ENCODE data around the gene LZTR1.
"Not testable (repeated sequence)": the region's sequence is repeated elsewhere in the genome, so short reads cannot be mapped to it uniquely, and the experiment has no call there.

LZTR1 gene

DNA sequence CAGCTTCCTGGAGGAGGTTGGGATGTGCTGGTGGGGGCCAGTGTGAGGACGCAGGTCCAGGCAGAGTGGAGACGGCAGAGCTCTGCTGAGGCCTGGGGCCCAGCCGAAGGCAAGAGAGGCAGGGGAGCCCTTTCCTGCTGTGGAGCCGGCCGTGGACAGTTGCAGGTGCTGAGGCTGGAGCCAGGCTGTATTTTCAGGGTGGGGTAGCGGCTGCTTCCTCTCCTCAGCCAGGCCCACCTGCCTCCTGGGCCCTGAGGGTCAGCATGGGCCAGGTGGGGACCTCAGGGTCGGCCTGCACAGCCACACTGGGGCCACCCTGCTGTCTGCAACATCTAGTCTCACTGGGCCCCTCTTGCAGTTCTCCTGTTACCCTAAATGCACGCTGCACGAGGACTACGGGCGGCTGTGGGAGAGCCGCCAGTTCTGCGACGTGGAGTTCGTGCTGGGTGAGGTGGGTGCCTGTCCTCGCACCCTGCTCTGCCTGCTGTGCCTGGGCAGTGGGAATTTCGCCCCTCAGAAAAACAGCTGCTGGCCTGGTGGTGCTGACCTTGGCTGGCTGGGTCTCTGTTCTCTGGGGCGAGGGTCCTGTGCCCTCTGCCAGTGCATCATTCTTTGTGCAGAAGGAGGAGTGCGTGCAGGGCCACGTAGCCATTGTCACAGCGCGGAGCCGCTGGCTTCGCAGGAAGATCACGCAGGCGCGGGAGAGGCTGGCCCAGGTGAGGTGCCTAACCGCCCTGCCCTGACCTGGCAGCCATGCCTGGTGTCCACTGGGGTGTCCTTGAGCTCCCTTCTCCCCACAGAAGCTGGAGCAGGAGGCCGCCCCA lies 11.4 kb downstream of the LZTR1 start:
- DNase-seq (ENCODE audit: low read depth, low spot score) = no peak
- no peak overlapping the region for H3K27ac ChIP-seq

DNA sequence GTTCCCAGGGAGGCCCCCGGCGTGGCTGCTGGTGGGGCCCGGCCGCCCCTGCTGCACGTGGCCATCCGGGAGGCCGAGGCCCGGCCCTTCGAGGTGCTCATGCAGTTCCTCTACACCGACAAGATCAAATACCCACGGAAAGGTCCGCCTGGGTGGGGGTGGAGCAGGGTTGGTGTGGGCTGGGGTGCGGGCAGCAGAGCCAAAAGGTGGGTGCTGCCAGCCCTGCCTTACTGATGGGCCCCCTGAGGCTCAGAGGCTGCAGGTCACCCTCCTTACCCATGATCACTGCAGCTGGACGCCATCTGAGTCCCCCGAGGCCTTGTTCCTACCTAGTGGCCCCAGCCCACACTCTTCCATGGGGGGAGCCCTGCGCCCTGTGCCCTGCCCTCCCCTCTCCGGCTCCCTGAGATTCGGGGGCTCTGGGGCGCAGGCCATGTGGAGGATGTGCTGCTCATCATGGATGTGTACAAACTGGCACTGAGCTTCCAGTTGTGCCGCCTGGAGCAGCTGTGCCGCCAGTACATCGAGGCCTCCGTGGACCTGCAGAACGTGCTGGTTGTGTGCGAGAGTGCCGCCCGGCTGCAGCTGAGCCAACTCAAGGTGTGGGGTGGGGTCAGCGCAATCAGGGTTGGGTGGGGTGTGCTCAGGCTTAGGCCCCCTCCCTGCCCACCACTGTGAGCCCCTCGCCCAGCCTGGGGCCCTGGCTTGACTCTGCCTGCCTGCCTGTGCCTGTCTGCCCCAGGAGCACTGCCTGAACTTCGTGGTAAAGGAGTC lies 12.2 kb downstream of the LZTR1 start:
- DNase-seq (ENCODE audit: low read depth, low spot score) = no peak
- no peak overlapping the region for H3K27ac ChIP-seq

DNA sequence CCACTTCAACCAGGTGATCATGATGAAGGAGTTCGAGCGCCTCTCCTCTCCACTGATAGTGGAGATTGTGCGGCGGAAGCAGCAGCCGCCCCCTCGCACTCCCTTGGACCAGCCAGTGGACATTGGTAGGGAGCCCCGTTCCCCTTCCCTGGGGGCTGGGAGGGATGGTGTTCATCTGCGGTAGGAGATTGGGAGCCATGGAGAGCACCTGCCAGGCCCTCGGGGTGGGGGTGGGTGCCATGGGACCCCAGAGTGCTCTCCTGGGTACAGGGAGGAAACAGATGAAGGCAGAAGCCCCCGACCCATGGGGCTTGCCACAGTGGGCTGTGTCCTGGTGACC lies 12.8 kb downstream of the LZTR1 start:
- no peak for DNase-seq (ENCODE audit: low read depth, low spot score)
- no peak overlapping the region for H3K27ac ChIP-seq

DNA sequence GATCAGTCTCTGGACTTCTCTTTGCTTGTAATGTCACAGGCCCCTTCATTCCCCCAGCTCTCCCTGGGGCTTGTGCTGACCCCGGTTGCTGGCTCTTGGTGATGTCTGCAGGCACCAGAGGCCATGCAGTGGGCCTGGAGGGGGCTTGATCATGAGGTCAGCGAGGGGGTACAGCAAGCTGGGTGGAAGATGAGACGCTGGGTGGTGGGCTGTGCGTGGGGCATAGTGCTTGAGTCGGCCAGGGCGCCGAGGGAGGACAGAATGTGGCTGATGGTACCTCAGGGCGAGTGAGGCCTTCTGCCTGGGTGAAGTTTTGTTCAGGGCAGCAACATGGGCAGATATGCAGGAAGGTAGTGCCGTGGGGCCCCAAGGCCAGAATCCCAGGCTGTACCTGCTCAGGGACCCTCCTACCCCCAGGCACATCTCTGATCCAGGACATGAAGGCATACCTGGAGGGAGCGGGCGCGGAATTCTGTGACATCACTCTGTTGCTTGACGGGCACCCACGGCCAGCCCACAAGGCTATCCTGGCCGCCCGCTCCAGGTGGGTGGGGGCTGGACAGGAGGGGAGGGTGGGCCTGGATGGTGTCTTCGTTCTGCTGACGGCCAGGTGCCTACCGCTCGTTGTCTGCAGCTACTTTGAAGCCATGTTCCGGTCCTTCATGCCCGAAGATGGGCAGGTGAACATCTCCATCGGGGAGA lies 13.4 kb downstream of the LZTR1 start:
- no peak overlapping the region for H3K27ac ChIP-seq
- no peak for DNase-seq (ENCODE audit: low read depth, low spot score)

DNA sequence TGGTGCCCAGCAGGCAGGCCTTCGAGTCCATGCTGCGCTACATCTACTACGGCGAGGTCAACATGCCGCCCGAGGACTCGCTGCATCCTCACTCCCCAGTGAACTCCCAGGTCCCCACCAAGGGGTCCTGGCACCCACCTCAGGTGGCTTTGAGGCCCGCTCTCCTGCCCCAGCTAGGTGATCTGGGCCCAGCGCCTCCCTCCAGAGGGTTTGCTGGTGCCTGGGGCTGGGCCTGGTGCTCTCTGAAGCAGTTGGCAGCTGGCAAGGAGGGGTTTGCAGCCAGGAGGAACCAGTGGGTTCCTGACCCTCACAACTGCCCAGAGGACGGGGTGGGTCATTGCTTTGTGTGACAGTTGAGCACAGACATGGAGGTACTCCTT lies 13.9 kb downstream of the LZTR1 start:
- DNase-seq (ENCODE audit: low read depth, low spot score) = no peak
- H3K27ac ChIP-seq = no peak overlapping the region

DNA sequence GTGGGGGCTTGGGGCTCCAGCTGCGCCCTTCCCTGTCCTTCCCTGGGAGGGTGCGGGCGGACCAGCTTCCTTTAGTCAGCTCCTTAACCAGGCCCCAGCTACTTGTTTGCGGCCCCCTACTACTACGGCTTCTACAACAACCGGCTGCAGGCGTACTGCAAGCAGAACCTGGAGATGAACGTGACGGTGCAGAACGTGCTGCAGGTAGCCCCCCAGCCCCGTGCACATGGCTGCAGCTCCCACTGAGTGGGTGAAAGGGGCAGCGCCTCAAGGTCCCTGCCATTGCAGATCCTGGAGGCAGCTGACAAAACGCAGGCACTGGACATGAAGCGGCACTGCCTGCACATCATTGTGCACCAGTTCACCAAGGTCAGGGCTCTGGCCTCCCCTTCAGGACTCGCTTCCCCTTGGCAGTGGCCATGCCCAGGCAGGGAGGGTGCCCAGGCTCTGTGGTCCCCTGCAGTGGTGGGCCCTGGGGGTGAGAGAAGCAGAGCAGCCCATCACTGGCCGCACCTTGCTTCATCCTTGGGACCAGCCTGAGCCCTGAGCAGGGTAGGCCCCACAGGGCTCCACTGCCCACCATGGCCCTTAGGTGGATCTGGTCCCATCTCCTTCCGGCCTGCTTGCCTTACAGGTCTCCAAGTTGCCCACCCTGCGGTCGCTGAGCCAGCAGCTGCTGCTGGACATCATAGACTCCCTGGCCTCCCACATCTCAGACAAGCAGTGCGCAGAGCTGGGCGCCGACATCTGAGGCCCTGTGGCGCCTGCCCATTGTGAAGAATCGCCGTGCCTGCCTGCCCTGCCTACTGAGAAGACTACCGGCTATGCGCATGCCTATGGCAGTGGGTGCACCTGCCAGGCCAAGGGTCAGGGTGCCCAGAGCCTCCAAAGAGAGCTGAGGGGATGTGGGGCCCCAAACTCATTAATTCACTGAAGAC lies 14.8 kb downstream of the LZTR1 start:
- DNase-seq (ENCODE audit: low read depth, low spot score) = no peak
- no peak overlapping the region for H3K27ac ChIP-seq

DNA sequence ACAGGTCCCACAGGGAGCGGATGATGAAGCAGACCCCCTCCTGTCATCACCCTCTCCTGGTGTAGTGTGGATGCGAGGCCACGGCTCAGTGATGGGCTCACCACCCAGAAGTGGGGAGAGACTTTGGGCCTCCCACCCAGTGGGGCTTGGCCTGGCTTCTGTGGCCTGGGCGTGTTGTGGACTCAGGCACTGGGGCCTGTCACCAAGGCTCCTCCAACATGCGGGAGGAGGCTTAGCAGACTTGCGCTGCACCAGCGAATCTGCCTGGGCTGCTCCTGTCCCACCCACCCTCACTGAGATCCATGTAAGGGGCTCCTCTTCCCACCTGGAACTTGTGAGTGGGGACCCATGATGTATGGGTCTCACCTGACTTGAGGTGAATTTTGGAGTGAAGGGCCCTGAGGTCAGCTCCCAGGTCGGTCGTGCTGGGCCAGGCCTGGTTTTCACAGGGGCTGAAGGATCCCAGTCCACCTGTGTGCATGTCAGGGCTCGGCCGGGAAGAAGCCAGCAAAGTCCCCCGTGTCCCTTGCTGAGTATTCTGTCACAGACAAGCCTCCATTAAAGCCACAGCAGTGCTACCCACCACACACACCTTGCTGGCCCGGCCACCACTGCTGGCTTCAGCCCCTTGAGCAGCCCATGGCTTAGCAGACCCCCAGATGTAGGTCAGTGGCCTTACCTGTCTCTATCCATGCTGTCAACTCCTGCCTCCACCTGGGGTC lies 15.6 kb downstream of the LZTR1 start:
- no peak for DNase-seq (ENCODE audit: low read depth, low spot score)
- H3K27ac ChIP-seq = no peak overlapping the region

DNA sequence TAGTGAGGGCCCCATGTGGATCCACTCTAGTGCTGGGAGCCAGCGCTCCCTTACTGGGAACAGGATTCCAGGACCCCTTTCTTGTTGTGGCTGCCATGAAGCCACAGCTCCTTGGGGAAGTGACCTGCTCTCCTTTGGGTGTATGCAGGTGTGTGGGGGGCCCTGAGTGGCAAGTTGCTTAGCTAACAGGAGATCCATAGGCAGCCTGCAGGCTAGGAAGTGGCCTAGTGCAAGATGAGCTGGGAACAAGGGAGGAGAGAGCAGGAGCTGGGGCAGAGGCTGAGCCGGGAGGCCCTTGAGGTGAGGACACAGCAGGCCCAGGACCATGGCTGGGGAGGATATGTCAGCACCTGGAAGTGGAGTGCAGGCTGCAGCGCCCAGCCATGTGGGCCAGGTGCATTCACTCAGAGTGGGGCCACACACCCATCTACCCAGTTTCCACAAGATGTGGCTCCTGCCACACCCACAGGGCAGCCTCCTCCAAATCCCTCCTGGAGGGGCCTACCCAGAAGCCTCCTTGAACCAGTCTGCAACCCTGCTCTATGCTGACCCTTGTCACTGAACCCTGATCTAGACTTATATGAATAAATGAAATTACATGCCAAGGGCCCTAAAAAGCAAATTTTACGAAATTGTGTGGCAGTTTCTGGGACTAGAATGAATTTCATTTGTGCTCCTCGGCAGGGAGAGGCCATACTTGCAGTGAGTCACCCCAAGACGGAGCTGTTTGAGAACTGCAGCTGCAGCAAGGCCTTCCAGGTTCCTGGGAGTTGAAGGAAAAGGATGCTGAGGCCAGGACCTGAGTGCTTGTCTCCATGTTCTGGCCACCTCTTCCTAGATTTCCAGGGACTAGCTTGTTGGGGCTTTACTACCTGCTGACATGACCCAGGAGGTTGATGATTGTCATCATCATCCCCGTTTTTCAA lies 16.6 kb downstream of the LZTR1 start:
- H3K27ac ChIP-seq = no peak overlapping the region
- DNase-seq (ENCODE audit: low read depth, low spot score) = no peak

DNA sequence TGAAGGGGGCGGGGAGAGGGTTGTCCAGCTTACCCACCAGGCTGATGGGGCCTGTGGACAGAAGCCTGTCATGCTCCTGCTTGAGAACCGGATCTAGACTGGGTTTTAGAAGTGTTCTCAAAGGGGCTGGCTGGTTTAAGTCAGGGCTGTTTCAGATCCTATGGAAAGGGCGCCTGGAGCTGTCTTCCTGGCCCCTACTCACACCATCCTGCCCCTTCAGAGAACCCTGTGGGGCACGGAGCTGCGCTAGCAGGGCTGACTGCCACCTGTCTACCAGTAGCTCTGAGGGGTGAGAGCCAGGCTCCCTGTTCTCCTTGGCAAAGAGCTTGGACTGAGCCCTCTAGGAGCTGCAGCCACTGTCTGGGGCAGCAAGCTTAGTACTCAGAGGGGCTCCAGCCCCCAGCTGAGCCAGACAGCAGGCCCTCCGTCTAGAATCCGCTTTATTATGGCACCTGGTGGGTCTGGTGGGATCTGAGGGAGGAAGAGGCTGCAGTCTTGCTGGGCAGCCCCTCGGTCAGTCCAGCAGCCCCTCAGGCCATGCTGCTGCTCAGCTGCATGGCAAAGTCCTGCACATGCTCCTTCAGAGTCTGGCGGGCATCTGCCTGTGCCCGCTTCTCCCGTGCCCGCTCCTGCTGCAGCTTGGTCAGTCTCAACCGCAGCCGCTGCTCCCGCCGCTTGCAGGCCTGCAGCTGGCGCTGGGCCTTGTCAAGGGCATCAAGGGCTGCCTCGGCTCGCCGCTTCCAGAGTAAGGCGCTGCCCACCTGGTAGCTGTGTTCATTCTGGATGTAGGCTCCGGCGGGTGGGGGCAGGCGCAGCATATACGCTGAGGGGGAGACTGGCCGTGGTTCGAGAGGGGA lies 17.5 kb downstream of the LZTR1 start:
- no peak for DNase-seq (ENCODE audit: low read depth, low spot score)
- H3K27ac ChIP-seq = no peak overlapping the region

DNA sequence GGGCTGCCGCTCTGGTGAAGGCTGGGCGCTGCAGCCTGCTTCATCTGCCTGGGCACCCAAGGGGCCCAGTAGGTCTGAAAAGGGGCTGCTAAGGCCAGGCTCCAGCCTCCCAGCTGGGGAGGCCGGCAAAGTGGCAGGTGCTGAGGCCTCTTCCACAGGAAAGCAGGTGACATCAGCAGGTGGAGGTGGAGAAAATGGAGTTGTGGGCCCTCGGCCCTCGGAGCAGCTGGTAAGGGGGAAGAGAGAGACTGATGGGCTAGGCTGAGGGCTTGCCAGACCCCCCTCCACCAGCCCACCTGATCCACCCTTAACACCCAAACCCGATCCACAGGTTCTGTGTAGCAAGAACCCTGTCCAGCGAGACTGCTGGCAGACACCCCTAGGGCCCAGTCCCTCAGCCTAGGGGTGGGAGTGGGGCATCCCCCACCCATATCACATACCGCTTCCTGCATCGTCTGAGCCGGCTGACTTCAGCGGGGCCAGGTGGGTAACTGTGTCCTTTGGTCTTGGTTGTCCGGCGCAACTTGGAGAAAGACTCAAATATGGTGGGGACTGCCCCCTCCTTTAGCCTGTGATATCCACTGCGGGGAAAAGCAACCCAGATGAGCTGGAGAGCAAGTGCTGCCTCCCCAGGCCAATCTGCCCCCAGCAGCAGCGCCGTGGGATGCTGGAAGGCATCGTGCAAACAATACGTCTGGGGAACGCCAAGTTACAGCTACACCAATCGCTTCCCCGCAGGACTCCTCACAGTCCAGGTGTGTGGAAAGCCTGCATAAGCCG lies 18.3 kb downstream of the LZTR1 start:
- DNase-seq (ENCODE audit: low read depth, low spot score) = no peak

DNA sequence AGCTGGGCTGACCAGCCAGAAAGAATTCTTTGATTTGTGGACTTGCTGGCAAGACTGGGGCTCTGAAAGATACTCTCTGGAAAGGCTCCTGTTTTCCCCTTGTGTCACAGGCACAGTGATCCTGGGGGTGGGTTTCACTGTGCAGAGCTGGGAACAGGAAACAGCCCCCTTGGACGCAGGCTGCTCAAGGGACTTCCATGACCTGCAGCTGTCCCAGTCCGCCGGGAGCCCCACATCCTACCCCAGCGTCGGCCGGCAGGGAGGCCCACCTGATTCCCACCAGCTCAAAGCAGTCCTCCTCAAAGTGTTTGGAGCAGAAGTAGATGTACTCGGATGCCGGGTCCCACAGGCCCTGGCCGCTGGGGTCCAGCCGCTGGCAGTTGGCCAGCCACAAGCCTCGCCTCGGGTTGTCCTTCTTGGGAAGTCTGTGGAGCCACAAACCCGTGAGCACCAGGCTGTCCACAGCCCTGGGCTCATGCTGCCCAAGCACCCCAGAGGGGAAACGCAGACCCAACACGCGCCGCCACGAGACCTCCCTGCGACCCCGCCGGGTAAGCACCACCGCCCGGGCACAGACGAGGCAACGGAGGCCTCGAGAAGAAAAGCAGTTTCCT lies 19.0 kb downstream of the LZTR1 start:
- no peak for DNase-seq (ENCODE audit: low read depth, low spot score)
- peak overlapping the region; percentile 98 for H3K27ac ChIP-seq

More for the DNA sequence above, 18.3 kb downstream of the LZTR1 start:
- H3K27ac ChIP-seq = no peak overlapping the region

DNA sequence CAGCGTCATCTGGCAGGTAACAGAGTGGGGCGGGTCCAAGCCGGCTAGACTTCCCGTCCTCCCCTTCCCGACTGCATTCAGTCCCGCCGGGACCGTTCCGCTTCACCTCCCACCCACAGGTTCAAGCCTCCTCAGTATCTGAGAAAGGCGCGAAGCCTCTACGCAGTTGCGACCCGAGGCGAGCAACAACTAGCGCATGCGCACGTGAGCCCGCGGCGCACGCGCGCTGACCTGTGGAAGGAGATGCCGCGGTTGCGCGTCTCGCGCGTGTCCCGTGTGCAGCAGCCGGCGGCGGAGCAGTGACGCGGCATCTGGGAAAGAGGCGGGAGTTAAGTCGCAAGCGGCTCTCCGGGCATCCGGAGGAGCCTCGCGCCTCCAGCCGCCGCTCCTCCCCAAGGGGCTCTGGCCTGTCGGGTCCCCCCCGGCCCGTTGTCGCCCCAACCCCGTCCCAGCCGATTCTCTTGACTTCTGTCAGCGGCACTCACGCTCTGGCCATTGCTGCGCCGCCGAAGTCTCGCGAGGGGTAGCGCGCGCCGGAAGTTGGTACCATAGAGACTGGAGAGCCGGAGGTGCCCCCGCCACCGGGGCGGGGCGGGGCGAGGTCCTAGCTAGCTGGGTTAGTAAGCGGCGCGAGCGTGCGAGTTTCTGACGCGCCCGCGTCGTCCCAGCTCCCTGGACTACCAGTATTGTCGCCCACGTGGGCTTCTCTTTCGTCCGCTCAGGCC lies 19.7 kb downstream of the LZTR1 start, which contains the start of gene THAP7:
THAP7 (minus strand) TSS at position 518 of the 725 bp plus-strand sequence; CDS start at position 311, 207 bp downstream.
- peak within 1 kb of the TSS; percentile 98 for H3K27ac ChIP-seq
- peak; percentile 79 for DNase-seq (ENCODE audit: low read depth, low spot score)

DNA sequence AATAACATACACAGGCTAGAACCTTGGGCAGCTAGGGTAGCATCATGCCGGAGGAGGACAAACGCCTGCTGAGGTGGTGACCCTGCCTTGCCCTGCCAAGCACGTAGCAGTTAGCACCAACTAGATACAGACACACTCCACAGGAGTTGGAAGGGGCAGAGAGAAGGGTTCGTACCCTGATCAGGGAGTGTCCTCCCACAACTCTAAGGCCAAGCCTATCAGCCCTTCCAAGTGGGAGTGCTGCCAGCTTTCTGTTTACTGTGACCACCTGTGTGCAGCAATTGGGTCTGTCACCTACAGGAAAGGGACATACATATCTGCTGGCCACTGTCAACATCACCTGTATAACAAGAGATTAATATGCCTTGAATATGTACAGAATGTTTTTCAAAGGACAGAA lies 21.7 kb downstream of the LZTR1 start:
- DNase-seq (ENCODE audit: low read depth, low spot score) = no peak
- H3K27ac ChIP-seq = no peak overlapping the region

DNA sequence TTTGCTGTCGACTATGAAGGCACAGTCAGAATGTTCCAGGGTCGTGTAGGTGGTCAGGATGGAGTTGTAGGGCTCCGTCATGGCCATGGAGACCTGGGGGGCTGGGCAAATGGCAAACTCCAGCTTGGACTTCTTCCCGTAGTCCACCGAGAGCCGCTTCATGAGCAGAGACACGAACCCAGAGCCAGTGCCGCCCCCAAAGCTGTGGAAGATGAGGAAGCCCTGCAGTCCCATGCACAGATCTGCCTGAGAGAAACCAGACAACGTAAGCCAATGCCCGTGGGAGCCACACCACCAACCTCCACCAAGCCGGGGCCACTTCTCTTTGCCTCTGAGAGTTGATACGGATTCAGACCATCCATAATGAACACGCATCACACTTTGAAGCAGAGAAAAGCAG lies 27.1 kb downstream of the LZTR1 start:
- DNase-seq (ENCODE audit: low read depth, low spot score); H3K27ac ChIP-seq: not testable (repeated sequence)

DNA sequence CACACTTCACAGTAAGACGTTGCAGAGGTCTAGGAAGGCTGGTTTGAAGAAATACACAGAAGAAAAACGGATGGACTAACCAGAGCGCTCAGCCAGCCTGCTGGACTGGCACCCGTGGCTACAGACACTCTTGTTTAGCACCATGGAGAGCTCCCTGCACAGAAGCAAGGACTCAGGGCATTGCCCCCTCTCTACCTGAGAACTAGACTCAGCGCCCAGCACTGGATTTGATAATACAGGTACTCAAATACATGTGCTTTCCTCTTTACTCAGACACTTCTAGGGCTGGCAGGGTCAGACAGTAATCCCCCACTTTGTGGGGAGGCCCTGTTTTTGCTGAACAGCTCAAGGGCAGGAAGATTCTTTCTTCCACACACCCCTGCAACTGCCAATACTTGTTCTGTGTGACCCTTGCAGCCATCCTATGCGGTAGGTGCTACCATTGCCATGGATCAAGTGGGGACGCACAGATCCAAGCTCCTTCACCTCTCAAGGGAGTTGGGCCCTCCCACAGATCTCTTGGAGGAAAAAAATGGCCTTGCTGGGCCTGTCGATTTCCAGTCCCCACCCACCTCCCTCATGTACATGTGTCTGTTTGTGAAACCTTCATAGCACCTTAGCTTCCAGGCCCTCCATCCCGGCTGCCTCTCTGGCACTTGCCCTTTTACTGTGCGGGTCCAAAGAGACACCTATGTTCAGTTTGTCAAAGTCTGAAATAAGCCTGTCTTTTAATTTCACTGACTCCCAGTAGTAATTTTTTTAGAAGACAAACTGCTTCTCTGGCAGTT lies 27.7 kb downstream of the LZTR1 start:
- DNase-seq (ENCODE audit: low read depth, low spot score) = peak; percentile 10
- H3K27ac ChIP-seq = no peak overlapping the region

Measured in epithelial cell of prostate (primary cell).